Liver (tissue), 9 donors: ENCODE results near the gene CDKL2. TPM values are rescaled to one million over a fixed set of nuclear protein-coding genes. Genes with fewer than 3 reads are reported as not detected.

Experiments
- DNase-seq: peaks from one replicate; pipeline ENCODE4 v3.0.0-alpha.2; 2017; ENCODE audit warnings: low spot score
- H3K27ac ChIP-seq, 2 donors: one replicate each; pipeline ENCODE4 v1.7.0; 2013; ENCODE audit warnings: inconsistent platforms in 2 of 2, low read length in 2 of 2, control low read depth in 1 of 2, low read depth in 1 of 2, mild to moderate bottlenecking in 1 of 2
- H3K27me3 ChIP-seq, 4 donors: one replicate each; pipeline versions ENCODE4 v1.6.1 to v1.7.0; 2013; ENCODE audit warnings: low read length in 3 of 4, inconsistent platforms in 1 of 4, mild to moderate bottlenecking in 1 of 4, moderate library complexity in 1 of 4; ENCODE audit not compliant: control insufficient read depth in 4 of 4, insufficient read depth in 4 of 4
- H3K36me3 ChIP-seq, 4 donors: one replicate each; pipeline versions ENCODE4 v1.6.1 to v1.7.0; 2013; ENCODE audit warnings: low read length in 3 of 4, mild to moderate bottlenecking in 3 of 4, low read depth in 1 of 4, moderate library complexity in 1 of 4; ENCODE audit not compliant: control insufficient read depth in 4 of 4, insufficient read depth in 3 of 4
- H3K4me1 ChIP-seq, 4 donors: one replicate each; pipeline versions ENCODE4 v1.6.1 to v1.7.0; 2013; ENCODE audit warnings: low read length in 3 of 4, mild to moderate bottlenecking in 3 of 4, moderate library complexity in 1 of 4; ENCODE audit not compliant: control insufficient read depth in 4 of 4, insufficient read depth in 4 of 4
- H3K4me3 ChIP-seq, 3 donors: one replicate each; pipeline versions ENCODE4 v1.6.1 to v1.7.0; 2013; ENCODE audit warnings: low read length in 3 of 3, control low read depth in 1 of 3, low read depth in 1 of 3, mild to moderate bottlenecking in 1 of 3
- H3K9ac ChIP-seq, 2 donors: one replicate each; pipeline ENCODE4 v1.7.0; 2013; ENCODE audit warnings: low read length in 2 of 2, mild to moderate bottlenecking in 2 of 2, moderate library complexity in 2 of 2, control low read depth in 1 of 2, low read depth in 1 of 2
- H3K9me3 ChIP-seq, 4 donors: one replicate each; pipeline versions ENCODE4 v1.6.1 to v1.7.0; 2013; ENCODE audit warnings: low read length in 3 of 4; ENCODE audit not compliant: control insufficient read depth in 4 of 4
- ATF3 ChIP-seq: IDR thresholded peaks from 2 replicates; pipeline ENCODE4 v1.6.1; 2016; ENCODE audit warnings: antibody characterized with exemption
- EGR1 ChIP-seq, 2 donors: IDR thresholded peaks; 2 replicates each; pipeline ENCODE4 v1.6.1; 2016 to 2018; ENCODE audit warnings: antibody characterized with exemption in 2 of 2, low read depth in 2 of 2
- FOXA1 ChIP-seq: IDR thresholded peaks from 2 replicates; pipeline ENCODE4 v1.6.1; 2016; ENCODE audit warnings: antibody characterized with exemption
- FOXA2 ChIP-seq: IDR thresholded peaks from 2 replicates; pipeline ENCODE4 v1.6.1; 2016; ENCODE audit warnings: antibody characterized with exemption
- GABPA ChIP-seq, 2 donors: IDR thresholded peaks in 1 of 2; conservative IDR thresholded peaks in 1 of 2; 2 replicates each; pipeline ENCODE4 v1.6.1; 2016; ENCODE audit warnings: antibody characterized with exemption in 2 of 2, mild to moderate bottlenecking in 1 of 2, moderate library complexity in 1 of 2
- HNF4A ChIP-seq, 2 donors: conservative IDR thresholded peaks; 2 replicates each; pipeline ENCODE4 v1.6.1; 2016; ENCODE audit warnings: antibody characterized with exemption in 2 of 2, mild to moderate bottlenecking in 2 of 2
- HNF4G ChIP-seq: IDR thresholded peaks from 2 replicates; pipeline ENCODE4 v1.6.1; 2016; ENCODE audit warnings: antibody characterized with exemption
- JUND ChIP-seq, 2 donors: IDR thresholded peaks; 2 replicates each; pipeline ENCODE4 v1.6.1; 2016; ENCODE audit warnings: antibody characterized with exemption in 2 of 2
- MAX ChIP-seq: IDR thresholded peaks from 2 replicates; pipeline ENCODE4 v1.6.1; 2016; ENCODE audit warnings: antibody characterized with exemption
- NR2F2 ChIP-seq: IDR thresholded peaks from 2 replicates; pipeline ENCODE4 v1.6.1; 2016; ENCODE audit warnings: antibody characterized with exemption
- RAD21 ChIP-seq, 2 donors: IDR thresholded peaks; 2 replicates each; pipeline ENCODE4 v1.6.1; 2016; ENCODE audit warnings: antibody characterized with exemption in 2 of 2, mild to moderate bottlenecking in 2 of 2
- RXRA ChIP-seq, 2 donors: IDR thresholded peaks; 2 replicates each; pipeline ENCODE4 v1.6.1; 2017 to 2018; ENCODE audit warnings: antibody characterized with exemption in 2 of 2, mild to moderate bottlenecking in 1 of 2
- SP1 ChIP-seq: IDR thresholded peaks from 2 replicates; pipeline ENCODE4 v1.6.1; 2018; ENCODE audit warnings: antibody characterized with exemption, mild to moderate bottlenecking
- TAF1 ChIP-seq: conservative IDR thresholded peaks from 2 replicates; pipeline ENCODE4 v1.6.1; 2016; ENCODE audit warnings: antibody characterized with exemption, mild to moderate bottlenecking
- YY1 ChIP-seq: IDR thresholded peaks from 2 replicates; pipeline ENCODE4 v1.6.1; 2016; ENCODE audit warnings: antibody characterized with exemption, mild to moderate bottlenecking
- ZBTB33 ChIP-seq: IDR thresholded peaks from 2 replicates; pipeline ENCODE4 v1.6.1; 2016; ENCODE audit warnings: antibody characterized with exemption
- WGBS: extraction: QIAGEN DNeasy Blood & Tissue Kit; methylation state at CpG from one replicate; pipeline ENCODE4 v1.1.7; 2013; 5-methylcytosine and 5-hydroxymethylcytosine counted together
- polyA plus RNA-seq, 2 donors: library from polyadenylated mRNA; stranded (reverse) in 1 of 2; unstranded in 1 of 2; fragments of 200-250 nt in 1 of 2; fragments of >200 nt in 1 of 2; fragmentation: Nextera tagmentation in 1 of 2; extraction: Ambion mirVana in 1 of 2; gene quantifications; one replicate each; pipeline versions ENCODE4 v1.2.1 to v1.2.3, GENCODE V29; 2013 to 2015
- total RNA-seq, 2 donors: library from RNA; depleted of rRNA; stranded (reverse); fragments of >200 nt; gene quantifications; one replicate each; pipeline ENCODE4 v1.2.3, GENCODE V29; 2014
- TF ChIP-seq, protein P1 (sequence below): IDR thresholded peaks from 2 replicates; pipeline ENCODE4 v1.6.1; 2016; ENCODE audit warnings: antibody characterized with exemption, mild to moderate bottlenecking
- donor health status: healthy.
- donor health status: healthy.
- donor health status: healthy.
- donor health status: healthy.
- donor health status: healthy.

The CDKL2 gene
- total and polyA plus RNA-seq, 4 donors: 0.02 to 0.14 (median 0.08) TPM; not detected in 1

GRCh38 chr4:75675004-75675531 is 44.7 kb upstream of the CDKL2 start:
- DNase-seq: no peak
- Histone ChIP-seq H3K36me3 (no peaks in the 10 kb centered on the region), H3K9ac (no peak overlapping the region), H3K4me3 (no peak overlapping the region), H3K9me3 (no peaks in the 10 kb centered on the region), H3K27me3 (no peaks in the 10 kb centered on the region), H3K27ac (no peak overlapping the region), H3K4me1 (peaks cover 0 to 18% (median 17%) of the 10 kb centered on the region in 4 donors)
- 88% methylated on average over 11 of the region's 11 CpGs for WGBS
- TF ChIP-seq ZBTB33: no peak
- TF ChIP-seq SP1: no peak
- no peak for TF ChIP-seq GABPA (IDR thresholded peaks at IDR 0.05 in 1 of 2, conservative IDR thresholded peaks at IDR 0.05 in 1 of 2)
- no peak for TF ChIP-seq NR2F2
- no peak for TF ChIP-seq MAX
- TF ChIP-seq RAD21 (IDR thresholded peaks at IDR 0.05): no peak
- no peak for TF ChIP-seq TAF1
- no peak for TF ChIP-seq HNF4G
- no peak for TF ChIP-seq EGR1 (IDR thresholded peaks at IDR 0.05; ENCODE audit: low read depth in 2 of 2)
- TF ChIP-seq FOXA1: no peak
- TF ChIP-seq FOXA2: no peak
- no peak for TF ChIP-seq ATF3
- no peak for TF ChIP-seq RXRA (IDR thresholded peaks at IDR 0.05)
- TF ChIP-seq, protein P1, sequence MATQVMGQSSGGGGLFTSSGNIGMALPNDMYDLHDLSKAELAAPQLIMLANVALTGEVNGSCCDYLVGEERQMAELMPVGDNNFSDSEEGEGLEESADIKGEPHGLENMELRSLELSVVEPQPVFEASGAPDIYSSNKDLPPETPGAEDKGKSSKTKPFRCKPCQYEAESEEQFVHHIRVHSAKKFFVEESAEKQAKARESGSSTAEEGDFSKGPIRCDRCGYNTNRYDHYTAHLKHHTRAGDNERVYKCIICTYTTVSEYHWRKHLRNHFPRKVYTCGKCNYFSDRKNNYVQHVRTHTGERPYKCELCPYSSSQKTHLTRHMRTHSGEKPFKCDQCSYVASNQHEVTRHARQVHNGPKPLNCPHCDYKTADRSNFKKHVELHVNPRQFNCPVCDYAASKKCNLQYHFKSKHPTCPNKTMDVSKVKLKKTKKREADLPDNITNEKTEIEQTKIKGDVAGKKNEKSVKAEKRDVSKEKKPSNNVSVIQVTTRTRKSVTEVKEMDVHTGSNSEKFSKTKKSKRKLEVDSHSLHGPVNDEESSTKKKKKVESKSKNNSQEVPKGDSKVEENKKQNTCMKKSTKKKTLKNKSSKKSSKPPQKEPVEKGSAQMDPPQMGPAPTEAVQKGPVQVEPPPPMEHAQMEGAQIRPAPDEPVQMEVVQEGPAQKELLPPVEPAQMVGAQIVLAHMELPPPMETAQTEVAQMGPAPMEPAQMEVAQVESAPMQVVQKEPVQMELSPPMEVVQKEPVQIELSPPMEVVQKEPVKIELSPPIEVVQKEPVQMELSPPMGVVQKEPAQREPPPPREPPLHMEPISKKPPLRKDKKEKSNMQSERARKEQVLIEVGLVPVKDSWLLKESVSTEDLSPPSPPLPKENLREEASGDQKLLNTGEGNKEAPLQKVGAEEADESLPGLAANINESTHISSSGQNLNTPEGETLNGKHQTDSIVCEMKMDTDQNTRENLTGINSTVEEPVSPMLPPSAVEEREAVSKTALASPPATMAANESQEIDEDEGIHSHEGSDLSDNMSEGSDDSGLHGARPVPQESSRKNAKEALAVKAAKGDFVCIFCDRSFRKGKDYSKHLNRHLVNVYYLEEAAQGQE: no peak
- no peak for TF ChIP-seq YY1
- TF ChIP-seq JUND (IDR thresholded peaks at IDR 0.05): no peak

- Histone ChIP-seq H3K9me3 (no peaks in the 10 kb centered on the region), H3K9ac (peak overlapping the region; percentile 75 to 99), H3K4me1 (peaks cover 0 to 20% (median 17%) of the 10 kb centered on the region in 4 donors), H3K27ac (peak overlapping the region; percentile 95 to 97), H3K4me3 (peak overlapping the region; percentile 59 to 93 (median 63)), H3K27me3 (no peaks in the 10 kb centered on the region), H3K36me3 (no peaks in the 10 kb centered on the region)
- DNase-seq: no peak
- TF ChIP-seq, protein P1: no peak
- TF ChIP-seq ATF3 (no peak), JUND (IDR thresholded peaks at IDR 0.05) (no peak), TAF1 (no peak), GABPA (IDR thresholded peaks at IDR 0.05 in 1 of 2, conservative IDR thresholded peaks at IDR 0.05 in 1 of 2) (no peak), YY1 (no peak), HNF4A (conservative IDR thresholded peaks at IDR 0.05) (no peak), FOXA2 (no peak), NR2F2 (no peak)
- WGBS: 48% methylated on average over 5 of the region's 5 CpGs
Measured at GRCh38 chr4:75673959-75674328, 43.6 kb upstream of the CDKL2 start.
